IMR-90 (cell line): ENCODE data around the gene STRADA.

Experiments
- BHLHE40 ChIP-seq: fragments of 150-350 bp; IDR thresholded peaks from 2 replicates; pipeline ENCODE4 v1.6.1; 2016; ENCODE audit warnings: mild to moderate bottlenecking, low read depth, low read length
- CEBPB ChIP-seq: IDR thresholded peaks from 2 replicates; pipeline ENCODE4 v1.6.1; 2012; ENCODE audit warnings: low read depth, low read length, improper control_type of control experiment
- CHD1 ChIP-seq: IDR thresholded peaks from 2 replicates; pipeline ENCODE4 v1.6.1; 2012; ENCODE audit warnings: low read depth, low read length, improper control_type of control experiment
- MAFK ChIP-seq: IDR thresholded peaks from 2 replicates; pipeline ENCODE4 v1.6.1; 2012; ENCODE audit warnings: low read depth, low read length, improper control_type of control experiment
- MAZ ChIP-seq: IDR thresholded peaks from 2 replicates; pipeline ENCODE4 v1.6.1; 2012; ENCODE audit warnings: low read depth, mild to moderate bottlenecking, low read length, improper control_type of control experiment, moderate library complexity, borderline replicate concordance
- MXI1 ChIP-seq: IDR thresholded peaks from 2 replicates; pipeline ENCODE4 v1.6.1; 2012; ENCODE audit warnings: low read depth, mild to moderate bottlenecking, low read length, moderate library complexity, borderline replicate concordance
- NFE2L2 ChIP-seq: fragments of 150-350 bp; IDR thresholded peaks from 2 replicates; pipeline ENCODE4 v1.6.1; 2016; ENCODE audit warnings: low read depth, mild to moderate bottlenecking, low read length
- POLR2A ChIP-seq: IDR thresholded peaks from 2 replicates; pipeline ENCODE4 v1.6.1; 2012; ENCODE audit warnings: mild to moderate bottlenecking, low read depth, low read length
- RAD21 ChIP-seq: IDR thresholded peaks from 2 replicates; pipeline ENCODE4 v1.6.1; 2012; ENCODE audit warnings: low read length, improper control_type of control experiment
- RFX5 ChIP-seq: IDR thresholded peaks from 2 replicates; pipeline ENCODE4 v1.8.0; 2012; ENCODE audit warnings: low read depth, mild to moderate bottlenecking, low read length, moderate library complexity
- SMC3 ChIP-seq: fragments of 150-350 bp; IDR thresholded peaks from 2 replicates; pipeline ENCODE4 v1.6.1; 2016; ENCODE audit warnings: low read depth, mild to moderate bottlenecking, antibody characterized with exemption, low read length, moderate library complexity
- TF ChIP-seq, protein P1 (sequence below): conservative IDR thresholded peaks from 2 replicates; pipeline ENCODE4 v1.5.1; 2012; ENCODE audit warnings: mild to moderate bottlenecking, low read depth, low read length, improper control_type of control experiment
- TF ChIP-seq, protein P2 (sequence below): fragments of 150-350 bp; IDR thresholded peaks from 2 replicates; pipeline ENCODE4 v1.6.1; 2017; ENCODE audit warnings: mild to moderate bottlenecking, antibody characterized with exemption, low read length, low read depth
- TF ChIP-seq, protein P3 (sequence below): fragments of 150-350 bp; IDR thresholded peaks from 2 replicates; pipeline ENCODE4 v1.6.1; 2016; ENCODE audit warnings: low read depth, mild to moderate bottlenecking, low read length, moderate library complexity, borderline replicate concordance

DNA sequence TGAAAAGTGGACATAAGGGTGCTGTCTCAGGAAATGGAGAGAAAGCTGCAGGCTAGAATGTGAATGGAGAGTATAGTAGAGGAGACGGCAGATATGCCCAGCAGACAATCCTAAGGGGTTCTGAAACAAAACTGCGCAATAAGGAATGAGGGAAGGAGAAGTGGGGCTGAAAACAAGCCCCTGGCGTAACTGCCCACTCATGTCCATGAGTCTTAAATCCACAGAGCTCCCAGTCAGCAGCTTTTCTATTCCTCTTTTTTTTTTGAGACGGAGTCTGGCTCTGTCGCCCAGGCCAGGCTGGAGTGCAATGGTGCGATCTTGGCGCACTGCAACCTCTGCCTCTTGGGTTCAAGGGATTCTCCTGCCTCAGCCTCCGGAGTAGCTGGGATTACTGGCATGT, 5.9 kb downstream of the STRADA start:
- TF ChIP-seq MAZ (no peak), CEBPB (no peak), POLR2A (no peak), SMC3 (no peak), RFX5 (no peak), MXI1 (no peak), MAFK (no peak), RAD21 (no peak), CHD1 (no peak), NFE2L2 (no peak), BHLHE40 (no peak)
- TF ChIP-seq, protein P1, sequence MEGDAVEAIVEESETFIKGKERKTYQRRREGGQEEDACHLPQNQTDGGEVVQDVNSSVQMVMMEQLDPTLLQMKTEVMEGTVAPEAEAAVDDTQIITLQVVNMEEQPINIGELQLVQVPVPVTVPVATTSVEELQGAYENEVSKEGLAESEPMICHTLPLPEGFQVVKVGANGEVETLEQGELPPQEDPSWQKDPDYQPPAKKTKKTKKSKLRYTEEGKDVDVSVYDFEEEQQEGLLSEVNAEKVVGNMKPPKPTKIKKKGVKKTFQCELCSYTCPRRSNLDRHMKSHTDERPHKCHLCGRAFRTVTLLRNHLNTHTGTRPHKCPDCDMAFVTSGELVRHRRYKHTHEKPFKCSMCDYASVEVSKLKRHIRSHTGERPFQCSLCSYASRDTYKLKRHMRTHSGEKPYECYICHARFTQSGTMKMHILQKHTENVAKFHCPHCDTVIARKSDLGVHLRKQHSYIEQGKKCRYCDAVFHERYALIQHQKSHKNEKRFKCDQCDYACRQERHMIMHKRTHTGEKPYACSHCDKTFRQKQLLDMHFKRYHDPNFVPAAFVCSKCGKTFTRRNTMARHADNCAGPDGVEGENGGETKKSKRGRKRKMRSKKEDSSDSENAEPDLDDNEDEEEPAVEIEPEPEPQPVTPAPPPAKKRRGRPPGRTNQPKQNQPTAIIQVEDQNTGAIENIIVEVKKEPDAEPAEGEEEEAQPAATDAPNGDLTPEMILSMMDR, result no peak
- TF ChIP-seq, protein P2, sequence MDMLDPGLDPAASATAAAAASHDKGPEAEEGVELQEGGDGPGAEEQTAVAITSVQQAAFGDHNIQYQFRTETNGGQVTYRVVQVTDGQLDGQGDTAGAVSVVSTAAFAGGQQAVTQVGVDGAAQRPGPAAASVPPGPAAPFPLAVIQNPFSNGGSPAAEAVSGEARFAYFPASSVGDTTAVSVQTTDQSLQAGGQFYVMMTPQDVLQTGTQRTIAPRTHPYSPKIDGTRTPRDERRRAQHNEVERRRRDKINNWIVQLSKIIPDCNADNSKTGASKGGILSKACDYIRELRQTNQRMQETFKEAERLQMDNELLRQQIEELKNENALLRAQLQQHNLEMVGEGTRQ, result no peak
- TF ChIP-seq, protein P3, sequence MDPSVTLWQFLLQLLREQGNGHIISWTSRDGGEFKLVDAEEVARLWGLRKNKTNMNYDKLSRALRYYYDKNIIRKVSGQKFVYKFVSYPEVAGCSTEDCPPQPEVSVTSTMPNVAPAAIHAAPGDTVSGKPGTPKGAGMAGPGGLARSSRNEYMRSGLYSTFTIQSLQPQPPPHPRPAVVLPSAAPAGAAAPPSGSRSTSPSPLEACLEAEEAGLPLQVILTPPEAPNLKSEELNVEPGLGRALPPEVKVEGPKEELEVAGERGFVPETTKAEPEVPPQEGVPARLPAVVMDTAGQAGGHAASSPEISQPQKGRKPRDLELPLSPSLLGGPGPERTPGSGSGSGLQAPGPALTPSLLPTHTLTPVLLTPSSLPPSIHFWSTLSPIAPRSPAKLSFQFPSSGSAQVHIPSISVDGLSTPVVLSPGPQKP, result no peak
